Ascending aorta (tissue), 2 donors: ENCODE results near the gene BAIAP2L2. TPM values are rescaled to one million over a fixed set of nuclear protein-coding genes. Genes with fewer than 3 reads are reported as not detected.
A peak's percentile ranks its signal among the peaks of the same experiment; 100 is the strongest.

Source experiments
- DNase-seq, 2 donors: peaks; one replicate each; pipeline ENCODE4 v3.0.0-alpha.2; 2019; ENCODE audit warnings: low spot score in 2 of 2
- H3K27ac ChIP-seq, 2 donors: fragments of 200-600 bp; sonication (generic); one replicate each; pipeline ENCODE4 v1.5.1; 2016 to 2017; ENCODE audit warnings: mild to moderate bottlenecking in 1 of 2
- H3K27me3 ChIP-seq: fragments of 200-600 bp; sonication (generic); one replicate; pipeline ENCODE4 v1.5.1; 2017
- H3K36me3 ChIP-seq, 2 donors: fragments of 200-600 bp; sonication (generic); one replicate each; pipeline ENCODE4 v1.5.1; 2016
- H3K4me1 ChIP-seq, 2 donors: fragments of 200-600 bp; sonication (generic); one replicate each; pipeline ENCODE4 v1.5.1; 2016 to 2017; ENCODE audit warnings: mild to moderate bottlenecking in 1 of 2
- H3K4me3 ChIP-seq, 2 donors: fragments of 200-600 bp; sonication (generic); one replicate each; pipeline ENCODE4 v1.5.1; 2016 to 2017; ENCODE audit warnings: mild to moderate bottlenecking in 1 of 2
- H3K9me3 ChIP-seq, 2 donors: fragments of 200-600 bp; sonication (generic); one replicate each; pipeline ENCODE4 v1.5.1; 2016
- CTCF ChIP-seq, 3 experiments: fragments of 200-600 bp in 2 of 3; fragments of 450-650 bp in 1 of 3; sonication (generic) in 2 of 3; IDR thresholded peaks; one replicate each; pipeline ENCODE4 v1.5.1; 2016 to 2019; ENCODE audit warnings: antibody characterized with exemption in 3 of 3, mild to moderate bottlenecking in 1 of 3, moderate library complexity in 1 of 3
- intact Hi-C: fragments of 100-400 bp; cut with DNase I; formaldehyde crosslinking; loops from one replicate; pipeline ENCODE4 v1.15.1; 2023
- total RNA-seq: library from RNA; depleted of rRNA; stranded (reverse); fragments of >200 nt; gene quantifications from one replicate; pipeline ENCODE4 v1.1.0, GENCODE V29; 2016

The BAIAP2L2 gene
- total RNA-seq, 1 donor from 2014 or later: not detected

DNA sequence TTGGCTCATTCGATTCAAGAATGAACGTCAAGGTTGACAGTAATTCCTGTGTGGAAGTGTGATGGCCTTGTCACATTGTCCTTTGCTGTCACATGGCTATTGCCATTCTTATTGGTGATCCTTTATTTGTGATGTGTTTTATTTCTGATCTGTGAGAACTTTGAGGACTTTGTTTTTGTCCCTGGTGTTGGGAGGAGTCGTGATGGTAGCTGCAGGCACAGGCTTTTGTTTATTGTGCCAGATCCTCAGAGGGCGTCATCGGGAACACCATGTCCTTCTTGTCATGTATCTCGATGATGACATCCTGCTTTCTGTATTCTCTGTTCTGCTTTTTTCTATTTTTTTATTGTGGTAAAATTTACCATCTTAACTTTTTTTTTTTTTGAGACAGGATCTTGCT is 47.7 kb downstream of the BAIAP2L2 start:
- Histone ChIP-seq H3K9me3 (no peaks in the 10 kb centered on the region), H3K27ac (no peak overlapping the region), H3K4me1 (peaks cover 5 to 14% of the 10 kb centered on the region in 2 donors), H3K4me3 (no peak overlapping the region), H3K36me3 (peaks cover 30 to 43% of the 10 kb centered on the region in 2 donors), H3K27me3 (no peaks in the 10 kb centered on the region)
- no peak for TF ChIP-seq CTCF (IDR thresholded peaks at IDR 0.05)
- no peak for DNase-seq
- intact Hi-C loops: no loop called here

GRCh38 chr22:38056969-38057891 is 53.3 kb downstream of the BAIAP2L2 start, which contains the start of gene PICK1:
Gene PICK1 (plus strand): TSS chr22:38057404. CDS start chr22:38057810, 406 bp downstream.
- Histone ChIP-seq H3K4me3 (peak within 1 kb of the TSS; percentile 65 to 70), H3K36me3 (peaks cover 11 to 23% of the 10 kb centered on the region in 2 donors), H3K9me3 (no peaks in the 10 kb centered on the region), H3K27ac (peak within 1 kb of the TSS; percentile 92 to 93), H3K27me3 (no peaks in the 10 kb centered on the region), H3K4me1 (peaks cover 7 to 8% of the 10 kb centered on the region in 2 donors)
- TF ChIP-seq CTCF (IDR thresholded peaks at IDR 0.05): no peak
- intact Hi-C loops: loop anchor here (1.0 to 10.0 kb wide), 3 partner anchors 144 to 628 kb away; partner anchors contain the start of genes DDX17, MAFF and TOMM22
- peak; percentile 85 to 97 for DNase-seq

DNA sequence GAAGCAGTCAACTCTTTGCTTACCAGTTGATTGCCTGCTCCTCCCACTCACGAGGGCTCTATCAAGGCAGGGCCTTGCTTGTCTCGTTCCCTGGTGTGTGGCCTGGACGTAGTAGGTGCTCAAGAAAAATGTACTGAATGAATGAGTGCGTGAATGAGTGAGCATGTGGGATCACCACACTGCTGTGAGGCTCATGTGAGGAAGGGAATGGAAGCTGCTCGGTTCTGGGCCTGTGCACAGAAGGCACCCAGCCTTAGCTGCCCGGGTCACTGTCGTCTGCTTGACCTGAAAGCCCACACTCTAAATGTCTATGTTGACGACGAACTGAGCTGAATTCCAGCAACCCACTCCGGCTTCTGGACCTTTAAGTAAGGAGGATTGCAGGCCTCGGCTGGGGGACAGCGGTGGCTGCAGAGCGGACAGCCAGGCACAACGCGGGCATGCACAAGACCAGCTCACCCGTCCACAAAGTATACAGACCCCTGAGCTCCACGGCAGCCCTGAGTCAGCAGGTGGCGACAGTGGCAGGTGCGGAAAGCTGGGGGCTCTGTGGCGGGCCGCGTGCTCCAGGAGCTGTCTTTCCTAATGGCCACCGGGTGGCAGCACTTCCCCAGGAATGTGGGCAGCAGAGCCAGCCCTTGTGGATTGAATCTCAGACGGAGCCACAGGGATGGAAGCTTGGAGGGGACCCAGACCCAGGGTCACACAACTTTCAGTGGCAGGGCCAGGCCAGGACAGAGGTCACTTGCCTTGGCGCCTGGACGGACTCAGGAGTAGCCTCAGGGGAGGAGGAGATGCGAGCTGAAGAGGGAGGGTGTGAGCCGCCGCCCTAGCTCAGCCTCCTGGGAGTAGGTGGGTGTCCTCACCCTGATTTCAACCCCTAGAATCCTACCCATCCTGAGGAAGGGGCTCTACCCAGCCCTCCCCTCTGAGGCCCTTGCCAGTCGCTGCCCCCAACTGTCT is 58.3 kb downstream of the BAIAP2L2 start:
- H3K27ac ChIP-seq: no peak overlapping the region
- H3K9me3 ChIP-seq: no peaks in the 10 kb centered on the region
- H3K27me3 ChIP-seq: no peaks in the 10 kb centered on the region
- DNase-seq: peak in 1 of 2 donors; percentile 90
- TF ChIP-seq CTCF (IDR thresholded peaks at IDR 0.05): peak; percentile 82 to 93 (median 93)
- H3K4me3 ChIP-seq: no peak overlapping the region
- H3K4me1 ChIP-seq: peaks cover 6 to 7% of the 10 kb centered on the region in 2 donors
- no peaks in the 10 kb centered on the region for H3K36me3 ChIP-seq
- intact Hi-C loops: loop anchor here (1.0 to 10.0 kb wide), 4 partner anchors 100 to 633 kb away; partner anchors contain the start of gene TOMM22

GRCh38 chr22:38051261-38051660 is 59.2 kb downstream of the BAIAP2L2 start:
- Histone ChIP-seq H3K4me1 (peaks cover 0 to under 1% of the 10 kb centered on the region in 2 donors), H3K27me3 (no peaks in the 10 kb centered on the region), H3K9me3 (no peaks in the 10 kb centered on the region), H3K36me3 (no peaks in the 10 kb centered on the region), H3K4me3 (no peak overlapping the region), H3K27ac (no peak overlapping the region)
- no peak for TF ChIP-seq CTCF (IDR thresholded peaks at IDR 0.05)
- no peak for DNase-seq
- intact Hi-C loops: loop anchor here (5.0 to 10.0 kb wide), 2 partner anchors 101 to 634 kb away; partner anchors contain the start of gene TOMM22

GRCh38 chr22:38050720-38051119 is 59.8 kb downstream of the BAIAP2L2 start:
- Histone ChIP-seq H3K4me3 (no peak overlapping the region), H3K9me3 (no peaks in the 10 kb centered on the region), H3K36me3 (no peaks in the 10 kb centered on the region), H3K27me3 (no peaks in the 10 kb centered on the region), H3K27ac (no peak overlapping the region), H3K4me1 (no peaks in the 10 kb centered on the region)
- no peak for TF ChIP-seq CTCF (IDR thresholded peaks at IDR 0.05)
- DNase-seq: no peak
- intact Hi-C loops: loop anchor here (5.0 to 10.0 kb wide), 2 partner anchors 102 to 634 kb away; partner anchors contain the start of gene TOMM22
